ENCODE measurements around the gene EDARADD.

GRCh38 chr1:236484310-236484971 is 90.4 kb downstream of the EDARADD start:
- TF ChIP-seq, protein P1, sequence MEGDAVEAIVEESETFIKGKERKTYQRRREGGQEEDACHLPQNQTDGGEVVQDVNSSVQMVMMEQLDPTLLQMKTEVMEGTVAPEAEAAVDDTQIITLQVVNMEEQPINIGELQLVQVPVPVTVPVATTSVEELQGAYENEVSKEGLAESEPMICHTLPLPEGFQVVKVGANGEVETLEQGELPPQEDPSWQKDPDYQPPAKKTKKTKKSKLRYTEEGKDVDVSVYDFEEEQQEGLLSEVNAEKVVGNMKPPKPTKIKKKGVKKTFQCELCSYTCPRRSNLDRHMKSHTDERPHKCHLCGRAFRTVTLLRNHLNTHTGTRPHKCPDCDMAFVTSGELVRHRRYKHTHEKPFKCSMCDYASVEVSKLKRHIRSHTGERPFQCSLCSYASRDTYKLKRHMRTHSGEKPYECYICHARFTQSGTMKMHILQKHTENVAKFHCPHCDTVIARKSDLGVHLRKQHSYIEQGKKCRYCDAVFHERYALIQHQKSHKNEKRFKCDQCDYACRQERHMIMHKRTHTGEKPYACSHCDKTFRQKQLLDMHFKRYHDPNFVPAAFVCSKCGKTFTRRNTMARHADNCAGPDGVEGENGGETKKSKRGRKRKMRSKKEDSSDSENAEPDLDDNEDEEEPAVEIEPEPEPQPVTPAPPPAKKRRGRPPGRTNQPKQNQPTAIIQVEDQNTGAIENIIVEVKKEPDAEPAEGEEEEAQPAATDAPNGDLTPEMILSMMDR (IDR thresholded peaks at IDR 0.05; ENCODE audit: borderline replicate concordance, extremely low read depth, low read length, poor library complexity, severe bottlenecking) = no peak
- no peak for TF ChIP-seq EZH2 (IDR thresholded peaks at IDR 0.05; ENCODE audit: borderline replicate concordance, low read depth, low read length, severe bottlenecking)
